ENCODE measurements around the gene HMCN2.

Gene HMCN2

DNA sequence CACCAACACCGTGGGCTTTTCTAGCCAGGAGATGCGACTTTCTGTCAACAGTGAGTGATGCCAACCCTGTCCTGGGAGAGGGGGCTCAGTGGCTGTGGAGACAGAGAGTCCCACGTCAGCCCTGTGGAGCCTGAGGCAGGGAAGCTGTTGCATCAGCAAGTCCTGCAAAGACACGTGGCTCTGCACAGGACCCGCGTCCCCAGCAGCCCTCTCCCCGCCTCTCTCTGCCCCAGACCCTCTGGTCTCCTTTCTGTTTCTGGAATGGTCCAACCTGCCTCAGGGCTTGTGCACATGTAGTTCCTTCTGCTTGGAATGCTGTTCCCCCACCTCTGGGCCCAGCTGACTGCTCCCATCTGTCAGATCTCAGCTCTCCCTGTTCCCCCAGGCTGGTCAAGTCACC lies 60.4 kb downstream of the HMCN2 start:
- no peaks in the 10 kb centered on the region for H3K4me1 ChIP-seq (ENCODE audit: low read length)
- no peaks in the 10 kb centered on the region for H3K9me3 ChIP-seq (replicated peaks; ENCODE audit: insufficient read depth, low read length)
- H3F3A ChIP-seq (ENCODE audit: insufficient read depth, low read length): no peaks in the 10 kb centered on the region
- no peaks in the 10 kb centered on the region for H3K79me2 ChIP-seq (ENCODE audit: low read length)
- no peak for DNase-seq
- no peaks in the 10 kb centered on the region for H3K9me2 ChIP-seq (replicated peaks; ENCODE audit: insufficient read depth, low read length)
- H4K20me1 ChIP-seq (ENCODE audit: insufficient read depth, low read length): no peaks in the 10 kb centered on the region
- no peak overlapping the region for H3K9ac ChIP-seq (ENCODE audit: low read length)
- TF ChIP-seq EZH2 (optimal IDR thresholded peaks at IDR 0.05; ENCODE audit: low read depth, low read length) (no peak), EZH2phosphoT487 (IDR thresholded peaks at IDR 0.05; ENCODE audit: low read length) (no peak)
- TF ChIP-seq, protein P1, sequence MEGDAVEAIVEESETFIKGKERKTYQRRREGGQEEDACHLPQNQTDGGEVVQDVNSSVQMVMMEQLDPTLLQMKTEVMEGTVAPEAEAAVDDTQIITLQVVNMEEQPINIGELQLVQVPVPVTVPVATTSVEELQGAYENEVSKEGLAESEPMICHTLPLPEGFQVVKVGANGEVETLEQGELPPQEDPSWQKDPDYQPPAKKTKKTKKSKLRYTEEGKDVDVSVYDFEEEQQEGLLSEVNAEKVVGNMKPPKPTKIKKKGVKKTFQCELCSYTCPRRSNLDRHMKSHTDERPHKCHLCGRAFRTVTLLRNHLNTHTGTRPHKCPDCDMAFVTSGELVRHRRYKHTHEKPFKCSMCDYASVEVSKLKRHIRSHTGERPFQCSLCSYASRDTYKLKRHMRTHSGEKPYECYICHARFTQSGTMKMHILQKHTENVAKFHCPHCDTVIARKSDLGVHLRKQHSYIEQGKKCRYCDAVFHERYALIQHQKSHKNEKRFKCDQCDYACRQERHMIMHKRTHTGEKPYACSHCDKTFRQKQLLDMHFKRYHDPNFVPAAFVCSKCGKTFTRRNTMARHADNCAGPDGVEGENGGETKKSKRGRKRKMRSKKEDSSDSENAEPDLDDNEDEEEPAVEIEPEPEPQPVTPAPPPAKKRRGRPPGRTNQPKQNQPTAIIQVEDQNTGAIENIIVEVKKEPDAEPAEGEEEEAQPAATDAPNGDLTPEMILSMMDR (IDR thresholded peaks at IDR 0.05; ENCODE audit: low read length): no peak
- H3K4me2 ChIP-seq (ENCODE audit: low read depth, low read length): no peak overlapping the region
- no peak overlapping the region for H3K27ac ChIP-seq (ENCODE audit: low read length)
- peaks cover 99% of the 10 kb centered on the region for H3K27me3 ChIP-seq (replicated peaks; ENCODE audit: insufficient read depth, low read length)
- no peak overlapping the region for H2AFZ ChIP-seq (ENCODE audit: low read length)
- no peaks in the 10 kb centered on the region for H3K36me3 ChIP-seq (replicated peaks; ENCODE audit: insufficient read depth, low read length)
- no peak overlapping the region for H3K4me3 ChIP-seq (ENCODE audit: low read length)

DNA sequence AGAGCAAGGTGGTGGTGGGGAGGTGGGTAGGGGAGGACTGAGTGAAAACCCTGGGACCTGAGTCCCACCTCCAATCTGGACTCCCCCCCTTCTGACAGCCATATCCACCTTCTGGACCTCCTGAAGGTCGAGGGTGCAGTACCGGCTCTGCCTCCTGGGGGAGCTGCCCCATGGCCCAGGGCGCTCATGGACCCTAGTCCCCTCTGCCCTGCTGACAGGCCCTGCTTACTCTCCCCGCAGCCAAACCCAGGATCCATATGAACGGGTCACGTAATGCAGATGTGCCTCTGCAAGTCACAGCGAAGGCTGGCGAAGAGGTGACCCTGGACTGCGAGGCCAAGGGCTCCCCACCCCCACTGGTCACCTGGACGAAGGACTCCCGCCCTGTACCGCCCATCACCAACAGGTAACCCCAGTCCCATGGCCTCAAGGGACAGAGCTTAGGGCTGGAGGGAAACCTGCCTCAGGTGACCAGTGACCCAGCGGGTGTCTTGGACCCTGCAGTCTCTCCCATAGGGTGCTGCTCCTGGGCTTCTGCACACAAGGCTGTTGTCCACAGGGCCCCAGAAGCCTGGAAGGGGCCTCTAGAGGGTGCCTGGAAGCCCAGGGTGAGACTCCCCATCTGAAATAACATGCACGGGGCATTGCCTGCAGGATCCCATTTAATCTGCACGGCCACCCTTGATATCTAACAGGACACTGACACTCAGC lies 61.7 kb downstream of the HMCN2 start:
- no peak overlapping the region for H3K9ac ChIP-seq (ENCODE audit: low read length)
- no peaks in the 10 kb centered on the region for H4K20me1 ChIP-seq (ENCODE audit: insufficient read depth, low read length)
- no peaks in the 10 kb centered on the region for H3F3A ChIP-seq (ENCODE audit: insufficient read depth, low read length)
- no peaks in the 10 kb centered on the region for H3K36me3 ChIP-seq (replicated peaks; ENCODE audit: insufficient read depth, low read length)
- TF ChIP-seq EZH2phosphoT487 (IDR thresholded peaks at IDR 0.05; ENCODE audit: low read length): no peak
- TF ChIP-seq, protein P1 (IDR thresholded peaks at IDR 0.05; ENCODE audit: low read length): peak; percentile 31
- H3K27ac ChIP-seq (ENCODE audit: low read length): no peak overlapping the region
- no peaks in the 10 kb centered on the region for H3K79me2 ChIP-seq (ENCODE audit: low read length)
- H3K4me1 ChIP-seq (ENCODE audit: low read length): no peaks in the 10 kb centered on the region
- H3K27me3 ChIP-seq (replicated peaks; ENCODE audit: insufficient read depth, low read length): peaks cover 99% of the 10 kb centered on the region
- H2AFZ ChIP-seq (ENCODE audit: low read length): no peak overlapping the region
- no peak for DNase-seq
- H3K9me3 ChIP-seq (replicated peaks; ENCODE audit: insufficient read depth, low read length): no peaks in the 10 kb centered on the region
- H3K4me2 ChIP-seq (ENCODE audit: low read depth, low read length): no peak overlapping the region
- no peaks in the 10 kb centered on the region for H3K9me2 ChIP-seq (replicated peaks; ENCODE audit: insufficient read depth, low read length)
- H3K4me3 ChIP-seq (ENCODE audit: low read length): no peak overlapping the region

DNA sequence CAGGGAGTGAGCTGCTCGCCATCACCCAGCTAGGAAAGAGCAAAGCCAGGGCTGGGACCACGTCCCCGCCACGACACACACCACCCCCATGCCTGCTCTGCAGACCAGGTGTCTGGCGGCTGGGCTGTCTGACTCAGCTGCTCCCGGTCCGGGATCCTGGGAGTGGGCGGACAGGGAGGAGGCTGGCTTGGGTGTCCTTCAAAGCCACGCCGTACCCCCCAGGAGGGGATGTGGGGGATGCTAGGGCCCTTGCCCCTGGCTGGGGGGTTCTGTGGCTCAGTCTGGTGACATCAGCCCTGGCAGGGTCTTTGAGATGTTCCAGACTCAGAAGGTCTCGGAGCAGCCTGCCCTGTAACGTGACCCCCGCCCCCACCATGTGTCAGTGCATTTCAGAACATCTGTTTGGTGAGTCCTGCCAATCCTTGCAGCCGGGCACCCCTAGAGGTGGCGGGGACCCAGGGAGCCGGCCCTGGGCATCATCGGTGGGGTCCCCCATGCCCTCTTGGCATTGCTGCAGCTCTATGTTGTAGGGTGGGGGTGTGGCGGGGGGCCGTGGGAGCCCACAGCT lies 62.3 kb downstream of the HMCN2 start:
- no peaks in the 10 kb centered on the region for H3K9me3 ChIP-seq (replicated peaks; ENCODE audit: insufficient read depth, low read length)
- no peaks in the 10 kb centered on the region for H3K9me2 ChIP-seq (replicated peaks; ENCODE audit: insufficient read depth, low read length)
- H3K27ac ChIP-seq (ENCODE audit: low read length): no peak overlapping the region
- H3K4me2 ChIP-seq (ENCODE audit: low read depth, low read length): no peak overlapping the region
- no peaks in the 10 kb centered on the region for H3K4me1 ChIP-seq (ENCODE audit: low read length)
- no peaks in the 10 kb centered on the region for H3F3A ChIP-seq (ENCODE audit: insufficient read depth, low read length)
- peaks cover 99% of the 10 kb centered on the region for H3K27me3 ChIP-seq (replicated peaks; ENCODE audit: insufficient read depth, low read length)
- no peak overlapping the region for H2AFZ ChIP-seq (ENCODE audit: low read length)
- no peaks in the 10 kb centered on the region for H3K36me3 ChIP-seq (replicated peaks; ENCODE audit: insufficient read depth, low read length)
- H3K9ac ChIP-seq (ENCODE audit: low read length): no peak overlapping the region
- no peaks in the 10 kb centered on the region for H4K20me1 ChIP-seq (ENCODE audit: insufficient read depth, low read length)
- TF ChIP-seq, protein P1 (IDR thresholded peaks at IDR 0.05; ENCODE audit: low read length): no peak
- TF ChIP-seq EZH2 (optimal IDR thresholded peaks at IDR 0.05; ENCODE audit: low read depth, low read length): no peak
- no peak for TF ChIP-seq EZH2phosphoT487 (IDR thresholded peaks at IDR 0.05; ENCODE audit: low read length)
- DNase-seq: no peak
- H3K4me3 ChIP-seq (ENCODE audit: low read length): no peak overlapping the region
- no peaks in the 10 kb centered on the region for H3K79me2 ChIP-seq (ENCODE audit: low read length)
